Astrocyte of the cerebellum (primary cell): Measurements from ENCODE around the gene PPOX.
A peak's percentile ranks its signal among the peaks of the same experiment; 100 is the strongest.

ENCODE experiments used
- DNase-seq: peaks from one replicate; pipeline ENCODE4 v3.0.0-alpha.2; 2011; ENCODE audit warnings: low read depth
- H3K4me3 ChIP-seq: 2 replicates; pipeline ENCODE4 v1.5.1; 2011; ENCODE audit warnings: mild to moderate bottlenecking, low read depth, low read length, moderate library complexity
- CTCF ChIP-seq: IDR thresholded peaks from 2 replicates; pipeline ENCODE4 v1.5.1; 2012; ENCODE audit warnings: low read length, low read depth, moderate library complexity, mild to moderate bottlenecking; ENCODE audit errors: missing control alignments
- in situ Hi-C: cut with HindIII; loops from 2 replicates; pipeline ENCODE4 v1.10.0; 2017; ENCODE audit warnings: low sequenced_read_pairs

PPOX gene

GRCh38 chr1:161165742-161166668, at the start of gene PPOX:
Gene PPOX (plus strand): TSS chr1:161166426. CDS start chr1:161166848, 422 bp downstream.
- peak; percentile 68 for TF ChIP-seq CTCF
- peak within 1 kb of the TSS; percentile 83 for H3K4me3 ChIP-seq
- DNase-seq, result peak; percentile 97
- in situ Hi-C loops, result no loop called here

GRCh38 chr1:161117759-161118581, 48.3 kb upstream of the PPOX start, which contains the start of the genes NIT1 and PFDN2:
Gene NIT1 (plus strand): TSS chr1:161118105. CDS start chr1:161118177, 72 bp downstream.
Gene PFDN2 (minus strand): TSS chr1:161118037. CDS start chr1:161118026, 11 bp downstream.
- TF ChIP-seq CTCF, result no peak
- DNase-seq, result peak; percentile 66
- peak within 1 kb of the TSS; percentile 99 for H3K4me3 ChIP-seq
- in situ Hi-C loops, result no loop called here

GRCh38 chr1:161119092-161119903, 46.9 kb upstream of the PPOX start:
- peak; percentile 58 for TF ChIP-seq CTCF
- peak; percentile 28 for DNase-seq
- peak overlapping the region; percentile 99 for H3K4me3 ChIP-seq
- in situ Hi-C loops, result no loop called here

- no peak for DNase-seq
- in situ Hi-C loops, result no loop called here
- H3K4me3 ChIP-seq, result no peak overlapping the region
- TF ChIP-seq CTCF, result no peak
These were observed 45.1 kb upstream of the PPOX start for GRCh38 chr1:161121042-161121650.

GRCh38 chr1:161121834-161122233, 44.4 kb upstream of the PPOX start:
- H3K4me3 ChIP-seq, result no peak overlapping the region
- DNase-seq, result no peak
- no peak for TF ChIP-seq CTCF
- in situ Hi-C loops, result no loop called here
